ENCODE results near the gene RNF220. TPM values are rescaled to one million over a fixed set of nuclear protein-coding genes. Genes with fewer than 3 reads are reported as not detected.

Gene RNF220
- polyA plus RNA-seq, 1 donor (not counting 4 experiments of a cell fraction or from before 2014, with no cell fraction given): 42.7 TPM

GRCh38 chr1:44594871-44595735, 190.0 kb downstream of the RNF220 start:
- no peaks in the 10 kb centered on the region for H4K20me1 ChIP-seq (ENCODE audit: control insufficient read depth, extremely low read depth, insufficient read depth, low read length)
- H2AFZ ChIP-seq (ENCODE audit: control insufficient read depth, low read length): no peak overlapping the region
- H3K79me2 ChIP-seq (ENCODE audit: control insufficient read depth, insufficient read depth, low read length): no peaks in the 10 kb centered on the region
- TF ChIP-seq EZH2 (IDR thresholded peaks at IDR 0.05; ENCODE audit: low read length) (no peak), CTCF (optimal IDR thresholded peaks at IDR 0.05 in 1 of 3, IDR thresholded peaks at IDR 0.05 in 1 of 3, conservative IDR thresholded peaks at IDR 0.05 in 1 of 3; ENCODE audit: extremely low read depth in 1 of 3, insufficient read depth in 2 of 3, low read length in 3 of 3) (peak; percentile 87 to 99 (median 98))
- no peaks in the 10 kb centered on the region for H3K9me3 ChIP-seq (ENCODE audit: control insufficient read depth, low read depth, low read length)
- DNase-seq (ENCODE audit: low read depth, low spot score): no peak
- H3K9ac ChIP-seq (ENCODE audit: control insufficient read depth, extremely low read depth, insufficient read depth, low read length): no peak overlapping the region
- no peak overlapping the region for H3K4me3 ChIP-seq (ENCODE audit: control insufficient read depth in 2 of 3, extremely low read depth in 1 of 3, insufficient read depth in 2 of 3, low read depth in 1 of 3, low read length in 3 of 3)
- H3K9me1 ChIP-seq (ENCODE audit: control insufficient read depth, extremely low read depth, insufficient read depth, low read length): no peaks in the 10 kb centered on the region
- H3K27ac ChIP-seq (ENCODE audit: control insufficient read depth, insufficient read depth, low read length): no peak overlapping the region
- peaks cover 9% of the 10 kb centered on the region for H3K27me3 ChIP-seq (ENCODE audit: control insufficient read depth, extremely low read depth, insufficient read depth, low read length)
- FAIRE-seq: no peak
- no peaks in the 10 kb centered on the region for H3K36me3 ChIP-seq (ENCODE audit: control insufficient read depth in 2 of 2, extremely low read depth in 1 of 2, insufficient read depth in 2 of 2, low read length in 2 of 2)
- no peaks in the 10 kb centered on the region for H3K4me1 ChIP-seq (ENCODE audit: control insufficient read depth, extremely low read depth, insufficient read depth, low read length)
- H3K4me2 ChIP-seq (ENCODE audit: control insufficient read depth, extremely low read depth, insufficient read depth, low read depth, low read length): no peak overlapping the region
- dilution Hi-C loops (cut with MboI; ENCODE audit: extremely low pct_ligation_motif_present, low sequenced_read_pairs): no loop called here

GRCh38 chr1:44596511-44596910, 191.5 kb downstream of the RNF220 start:
- no peak overlapping the region for H2AFZ ChIP-seq (ENCODE audit: control insufficient read depth, low read length)
- H3K36me3 ChIP-seq (ENCODE audit: control insufficient read depth in 2 of 2, extremely low read depth in 1 of 2, insufficient read depth in 2 of 2, low read length in 2 of 2): no peaks in the 10 kb centered on the region
- H3K4me1 ChIP-seq (ENCODE audit: control insufficient read depth, extremely low read depth, insufficient read depth, low read length): no peaks in the 10 kb centered on the region
- H3K27ac ChIP-seq (ENCODE audit: control insufficient read depth, insufficient read depth, low read length): no peak overlapping the region
- dilution Hi-C loops (cut with MboI; ENCODE audit: extremely low pct_ligation_motif_present, low sequenced_read_pairs): no loop called here
- FAIRE-seq (no peak), DNase-seq (ENCODE audit: low read depth, low spot score) (no peak)
- no peaks in the 10 kb centered on the region for H3K79me2 ChIP-seq (ENCODE audit: control insufficient read depth, insufficient read depth, low read length)
- TF ChIP-seq EZH2 (IDR thresholded peaks at IDR 0.05; ENCODE audit: low read length): no peak
- TF ChIP-seq CTCF (optimal IDR thresholded peaks at IDR 0.05 in 1 of 3, IDR thresholded peaks at IDR 0.05 in 1 of 3, conservative IDR thresholded peaks at IDR 0.05 in 1 of 3; ENCODE audit: extremely low read depth in 1 of 3, insufficient read depth in 2 of 3, low read length in 3 of 3): no peak
- peaks cover 15% of the 10 kb centered on the region for H3K27me3 ChIP-seq (ENCODE audit: control insufficient read depth, extremely low read depth, insufficient read depth, low read length)
- no peak overlapping the region for H3K4me2 ChIP-seq (ENCODE audit: control insufficient read depth, extremely low read depth, insufficient read depth, low read depth, low read length)
- no peak overlapping the region for H3K9ac ChIP-seq (ENCODE audit: control insufficient read depth, extremely low read depth, insufficient read depth, low read length)
- H4K20me1 ChIP-seq (ENCODE audit: control insufficient read depth, extremely low read depth, insufficient read depth, low read length): no peaks in the 10 kb centered on the region
- H3K9me3 ChIP-seq (ENCODE audit: control insufficient read depth, low read depth, low read length): no peaks in the 10 kb centered on the region
- no peak overlapping the region for H3K4me3 ChIP-seq (ENCODE audit: control insufficient read depth in 2 of 3, extremely low read depth in 1 of 3, insufficient read depth in 2 of 3, low read depth in 1 of 3, low read length in 3 of 3)
- no peaks in the 10 kb centered on the region for H3K9me1 ChIP-seq (ENCODE audit: control insufficient read depth, extremely low read depth, insufficient read depth, low read length)
